Activated naive CD8-positive, alpha-beta T cell treated with anti-CD3 and anti-CD28 coated beads, Interleukin-2, amount 10 ng/mL, durations not matched to agents 7 days and 5 days (primary cell): ENCODE measurements around the gene MKNK2. TPM values are rescaled to one million over a fixed set of nuclear protein-coding genes. Genes with fewer than 3 reads are reported as not detected.

Experiments
- ATAC-seq: fragments of 150-1000 bp; cut with Tn5 transposase; one replicate; pipeline ENCODE4 v1.10.0; 2021; ENCODE audit warnings: low read depth, moderate library complexity
- POLR2A ChIA-PET: fragments of 350-600 bp; sonication (Branson Sonifier 250); formaldehyde crosslinking; loops from one replicate; lab custom pipeline; 2021; ENCODE audit warnings: antibody characterized with exemption; lab: Charles Lee
- DNase-seq: peaks from one replicate; pipeline ENCODE4 v3.0.0; 2021
- H3K27ac Mint-ChIP-seq: one replicate; pipeline ENCODE4 v1.8.0; 2022; ENCODE audit warnings: mild to moderate bottlenecking, mixed read lengths
- H3K27me3 Mint-ChIP-seq: one replicate; pipeline ENCODE4 v1.8.0; 2022; ENCODE audit warnings: mild to moderate bottlenecking, moderate library complexity, mixed read lengths
- H3K36me3 Mint-ChIP-seq: one replicate; pipeline ENCODE4 v1.8.0; 2021; ENCODE audit warnings: mild to moderate bottlenecking, mixed read lengths
- H3K4me1 Mint-ChIP-seq: one replicate; pipeline ENCODE4 v1.8.0; 2021; ENCODE audit warnings: mixed read lengths
- H3K4me3 Mint-ChIP-seq: one replicate; pipeline ENCODE4 v1.8.0; 2022; ENCODE audit warnings: mild to moderate bottlenecking, moderate library complexity, mixed read lengths
- H3K9me3 Mint-ChIP-seq: one replicate; pipeline ENCODE4 v1.8.0; 2021; ENCODE audit warnings: mixed read lengths
- total RNA-seq, 2 experiments: library from RNA; stranded (reverse); gene quantifications; one replicate each; pipeline ENCODE4 v1.2.3, GENCODE V29; 2021

The MKNK2 gene
- total RNA-seq, 2 experiments from 2014 or later, result 319 to 341 TPM

DNA sequence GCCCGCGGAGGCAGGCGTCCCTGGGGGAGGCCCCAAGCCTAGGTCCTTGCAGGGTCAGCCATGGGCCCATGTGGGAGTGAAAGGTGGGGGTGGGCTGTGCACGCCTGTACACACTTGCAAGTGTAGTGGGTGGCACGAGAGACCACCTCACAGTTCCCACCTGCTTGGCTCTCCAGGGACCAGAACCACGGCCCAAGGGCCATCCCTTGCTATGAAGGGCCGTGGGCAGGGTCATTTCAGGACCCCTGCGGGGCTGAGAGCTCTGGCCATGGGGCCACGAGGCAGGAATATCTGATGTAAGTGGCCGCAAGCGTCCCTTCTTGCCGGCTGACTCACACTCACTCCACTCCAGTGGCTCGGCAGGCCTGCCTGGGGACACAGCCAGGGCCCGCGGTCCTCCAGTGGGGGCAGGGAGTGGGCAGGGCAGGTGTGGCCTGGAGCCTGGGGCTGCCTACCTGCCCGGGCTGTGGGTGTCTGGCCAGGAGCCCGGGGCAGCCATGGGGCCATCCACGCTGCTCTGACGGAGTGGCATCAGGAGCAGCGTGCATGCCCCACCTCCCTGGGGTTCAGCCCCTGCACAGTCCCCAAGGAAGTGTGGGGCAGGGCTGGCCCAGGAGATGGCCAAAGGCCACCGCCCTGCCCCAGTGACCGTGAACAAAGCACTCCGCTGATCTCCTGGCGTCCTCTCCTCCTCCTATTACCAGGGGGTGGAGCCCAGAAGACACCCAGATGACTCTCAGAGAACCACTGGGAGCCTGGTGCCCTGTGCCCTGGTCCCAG is 8.6 kb upstream of the MKNK2 start:
- Mint-ChIP-seq H3K4me1 (peaks cover 32% of the 10 kb centered on the region), H3K4me3 (peak overlapping the region; percentile 90), H3K27me3 (no peaks in the 10 kb centered on the region), H3K27ac (peak overlapping the region; percentile 98), H3K36me3 (no peaks in the 10 kb centered on the region), H3K9me3 (no peaks in the 10 kb centered on the region)
- POLR2A ChIA-PET, result interaction anchor here (1.2 to 4.6 kb wide), 4 partner anchors 9 to 24 kb away, joined by 4 to 73 read pairs (median 16); partner anchors contain the start of gene MKNK2
- no peak for ATAC-seq
- DNase-seq, result no peak

DNA sequence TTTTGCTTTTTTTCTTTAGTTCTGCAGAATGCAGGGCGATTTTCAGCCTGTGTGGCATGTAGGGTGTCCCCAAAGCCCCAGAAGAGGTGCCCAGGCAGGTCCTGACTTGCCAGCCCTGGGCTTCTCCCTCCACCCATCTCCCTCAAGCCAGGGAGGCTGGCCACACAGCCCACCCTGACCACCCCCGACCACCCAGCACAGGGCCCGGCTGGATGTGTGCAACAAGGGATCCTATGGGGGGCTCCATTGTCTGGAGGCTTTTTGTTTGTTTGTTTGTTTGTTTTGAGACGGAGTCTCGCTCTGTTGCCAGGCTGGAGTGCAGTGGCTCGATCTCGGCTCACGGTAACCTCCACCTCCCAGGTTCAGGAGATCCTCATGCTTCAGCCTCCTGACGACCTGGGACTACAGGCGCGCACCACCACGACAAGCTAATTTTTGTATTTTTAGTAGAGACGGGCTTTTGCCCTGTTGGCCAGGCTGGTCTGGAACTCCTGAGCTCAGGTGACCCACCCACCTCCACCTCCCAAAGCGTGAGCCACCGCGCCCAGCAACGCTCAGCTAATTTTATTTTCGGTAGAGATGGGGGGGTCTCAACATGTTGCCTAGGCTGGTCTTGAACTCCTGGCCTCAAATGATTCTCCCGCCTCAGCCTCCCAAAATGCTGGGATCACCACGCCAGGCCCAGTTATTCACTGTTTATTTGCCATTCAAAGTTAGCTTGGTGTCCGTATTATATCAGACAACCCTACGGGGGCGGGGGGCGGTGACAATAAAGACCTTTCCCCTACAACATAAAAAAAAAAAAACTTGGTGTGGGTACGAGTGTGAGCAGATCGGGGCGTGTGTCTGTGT is 7.8 kb upstream of the MKNK2 start:
- no peaks in the 10 kb centered on the region for H3K27me3 Mint-ChIP-seq
- no peak for ATAC-seq
- no peaks in the 10 kb centered on the region for H3K36me3 Mint-ChIP-seq
- H3K4me3 Mint-ChIP-seq, result peak overlapping the region; percentile 13
- POLR2A ChIA-PET, result interaction anchor here (1.2 to 1.5 kb wide), 2 partner anchors 9 to 17 kb away, joined by 4 read pairs; no protein-coding TSS in a partner anchor
- no peaks in the 10 kb centered on the region for H3K9me3 Mint-ChIP-seq
- no peak for DNase-seq
- H3K27ac Mint-ChIP-seq, result peak overlapping the region; percentile 87
- peaks cover 33% of the 10 kb centered on the region for H3K4me1 Mint-ChIP-seq

DNA sequence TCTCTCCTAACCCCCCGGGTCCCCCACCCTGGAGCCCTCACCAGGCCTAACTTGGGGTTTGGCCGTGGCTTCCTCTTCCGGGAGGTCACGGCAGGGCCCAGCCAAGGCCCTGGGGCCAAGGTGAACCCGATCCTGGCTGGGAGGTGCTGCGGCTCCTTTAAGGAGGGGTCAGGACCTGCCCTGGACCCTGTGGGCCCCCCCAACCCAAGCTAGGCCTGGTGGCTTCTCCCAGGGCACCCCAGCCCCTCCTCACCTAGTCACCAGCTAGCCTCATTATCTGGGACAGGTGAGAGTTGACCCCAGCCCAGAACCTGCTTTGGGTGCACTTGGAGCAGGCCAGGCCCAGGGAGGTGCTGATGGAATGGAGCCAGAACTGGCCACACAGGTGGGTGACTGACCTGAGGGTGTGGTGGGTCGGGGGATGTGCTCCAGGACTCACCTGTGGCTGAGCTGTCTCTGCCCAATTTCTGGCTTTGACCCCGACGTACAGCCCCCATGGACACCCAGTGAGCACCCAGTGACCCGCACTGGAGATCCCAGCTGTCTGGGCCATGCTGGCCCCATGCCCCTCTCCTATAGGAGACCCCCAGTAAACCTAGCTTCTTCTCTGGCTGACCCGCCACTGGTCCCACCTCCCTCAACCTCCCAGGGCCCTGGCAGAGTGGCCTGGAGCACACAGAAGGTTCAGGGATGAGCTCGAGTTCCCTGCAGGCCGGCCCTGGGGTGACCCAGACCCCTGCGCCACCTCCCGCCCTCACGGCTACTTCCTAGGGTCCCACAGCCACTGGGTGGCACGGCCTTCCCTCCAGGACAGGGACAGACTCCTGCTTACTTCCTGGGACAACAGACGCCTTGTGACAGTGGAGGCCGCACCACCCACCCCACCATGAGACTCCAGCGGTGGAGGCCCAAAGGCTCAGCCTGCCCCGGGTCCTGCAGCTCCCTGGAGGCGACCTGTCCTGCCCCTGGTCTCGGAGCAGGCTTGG is 6.7 kb upstream of the MKNK2 start:
- peak overlapping the region; percentile 87 for H3K27ac Mint-ChIP-seq
- POLR2A ChIA-PET, result interaction anchor here (0.6 to 1.5 kb wide), 3 partner anchors 9 to 16 kb away, joined by 4 to 6 read pairs (median 4); no protein-coding TSS in a partner anchor

DNA sequence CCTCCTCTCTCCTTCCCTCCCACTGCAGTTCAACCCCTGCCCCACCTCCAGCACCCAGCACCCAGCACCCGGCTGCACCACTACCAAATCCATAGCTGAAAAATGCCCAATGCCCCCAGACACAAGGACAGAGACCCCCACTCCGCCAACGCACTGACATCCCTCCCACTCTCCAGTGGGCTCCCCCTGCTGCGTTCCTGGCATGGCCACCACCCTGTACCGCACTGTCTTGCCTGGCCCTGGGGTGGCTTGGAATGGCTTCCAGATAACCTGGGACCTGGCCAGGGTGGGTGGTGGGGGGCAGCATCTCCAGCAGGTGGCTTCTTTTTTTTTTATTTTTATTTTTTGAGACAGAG is 5.8 kb upstream of the MKNK2 start:
- POLR2A ChIA-PET, result interaction anchor here (0.7 kb wide), 1 partner anchor 28 kb away, joined by 5 read pairs; no protein-coding TSS in a partner anchor
- ATAC-seq (no peak), DNase-seq (no peak)
- H3K9me3 Mint-ChIP-seq, result no peaks in the 10 kb centered on the region
- peak overlapping the region; percentile 79 for H3K4me3 Mint-ChIP-seq
- H3K27me3 Mint-ChIP-seq, result no peaks in the 10 kb centered on the region
- peaks cover 32% of the 10 kb centered on the region for H3K4me1 Mint-ChIP-seq
- H3K27ac Mint-ChIP-seq, result peak overlapping the region; percentile 87
- no peaks in the 10 kb centered on the region for H3K36me3 Mint-ChIP-seq

More for the DNA sequence above, 6.7 kb upstream of the MKNK2 start:
- H3K4me1 Mint-ChIP-seq, result peaks cover 33% of the 10 kb centered on the region
- DNase-seq, result no peak
- no peak for ATAC-seq
- H3K36me3 Mint-ChIP-seq, result no peaks in the 10 kb centered on the region
- no peaks in the 10 kb centered on the region for H3K27me3 Mint-ChIP-seq
- H3K4me3 Mint-ChIP-seq, result peak overlapping the region; percentile 79
- H3K9me3 Mint-ChIP-seq, result no peaks in the 10 kb centered on the region

DNA sequence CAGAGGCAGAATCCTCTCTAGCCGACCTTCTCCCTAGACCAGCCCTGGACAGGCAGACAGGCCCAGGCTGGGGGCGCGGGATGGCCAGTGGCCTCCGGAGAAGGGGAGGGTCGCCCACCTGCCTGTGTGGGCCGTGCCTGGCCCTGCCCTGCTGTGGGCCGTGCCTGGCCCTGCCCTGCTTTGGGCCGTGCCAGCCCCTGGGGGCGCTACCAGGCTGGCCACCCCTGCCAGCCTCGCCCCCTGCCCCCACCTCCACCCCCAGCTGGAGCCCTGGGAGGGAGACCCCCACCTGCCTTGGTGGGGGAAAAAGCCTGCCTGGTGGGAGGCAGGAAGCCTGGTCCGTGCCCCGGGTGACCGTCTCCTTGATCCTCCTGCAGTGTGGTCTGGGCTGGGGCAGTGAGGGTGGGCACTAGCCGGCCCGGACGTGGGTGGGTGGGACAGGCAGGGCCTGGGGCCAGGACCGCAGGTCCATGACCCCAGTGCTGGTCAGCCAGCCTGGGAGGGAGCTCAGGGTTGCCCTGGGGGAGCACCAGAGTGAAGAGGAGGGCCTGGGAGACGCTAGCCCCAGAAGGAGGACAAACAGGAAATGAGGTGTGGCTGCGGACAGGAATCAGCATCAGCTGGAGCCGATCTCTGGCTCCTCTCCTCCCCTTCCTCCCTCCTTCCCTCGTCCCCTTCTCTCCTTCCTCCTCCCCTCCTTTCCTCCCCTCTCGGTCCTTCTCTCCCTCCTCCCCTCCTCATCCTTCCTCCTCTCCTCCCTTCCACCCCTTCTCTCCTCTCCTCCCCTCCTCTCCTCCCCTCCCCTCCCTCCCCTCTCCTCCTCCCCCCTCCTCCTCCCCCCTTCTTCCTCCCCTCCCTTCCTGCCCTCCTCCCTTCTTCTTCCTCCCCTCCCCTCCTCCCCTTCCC is 5.1 kb upstream of the MKNK2 start:
- H3K4me1 Mint-ChIP-seq, result peaks cover 35% of the 10 kb centered on the region
- H3K36me3 Mint-ChIP-seq, result no peaks in the 10 kb centered on the region
- no peak for DNase-seq
- H3K9me3 Mint-ChIP-seq, result no peaks in the 10 kb centered on the region
- H3K27ac Mint-ChIP-seq, result peak overlapping the region; percentile 94
- no peak for ATAC-seq
- POLR2A ChIA-PET, result interaction anchor here (0.7 to 0.8 kb wide), 3 partner anchors 9 to 33 kb away, joined by 3 to 5 read pairs (median 4); no protein-coding TSS in a partner anchor
- H3K4me3 Mint-ChIP-seq, result peak overlapping the region; percentile 79
- H3K27me3 Mint-ChIP-seq, result no peaks in the 10 kb centered on the region

DNA sequence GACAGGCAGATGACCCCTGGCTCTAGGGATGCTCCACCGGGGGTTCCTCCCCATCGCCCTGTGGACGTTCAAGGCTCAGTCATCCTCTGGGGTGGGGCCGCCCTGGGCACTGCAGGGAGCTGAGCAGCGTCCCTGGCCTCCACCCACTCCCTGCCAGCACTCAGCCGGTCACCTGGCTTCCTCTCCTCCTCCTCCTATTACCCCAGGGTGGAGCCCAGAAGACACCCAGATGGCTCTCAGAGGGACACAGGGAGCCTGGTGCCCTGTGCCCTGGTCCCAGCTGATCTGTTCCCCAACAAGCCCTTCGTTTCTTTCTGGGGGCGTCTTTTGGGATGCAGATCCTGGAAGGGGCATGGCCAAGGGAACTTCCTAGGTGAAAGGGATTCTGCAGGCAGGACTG is 3.7 kb upstream of the MKNK2 start:
- no peaks in the 10 kb centered on the region for H3K9me3 Mint-ChIP-seq
- POLR2A ChIA-PET, result no interaction called here
- DNase-seq, result no peak
- no peak for ATAC-seq
- peak overlapping the region; percentile 79 for H3K27ac Mint-ChIP-seq
- H3K36me3 Mint-ChIP-seq, result peaks cover 3% of the 10 kb centered on the region
- H3K27me3 Mint-ChIP-seq, result no peaks in the 10 kb centered on the region
- peak overlapping the region; percentile 21 for H3K4me3 Mint-ChIP-seq
- H3K4me1 Mint-ChIP-seq, result peaks cover 31% of the 10 kb centered on the region

DNA sequence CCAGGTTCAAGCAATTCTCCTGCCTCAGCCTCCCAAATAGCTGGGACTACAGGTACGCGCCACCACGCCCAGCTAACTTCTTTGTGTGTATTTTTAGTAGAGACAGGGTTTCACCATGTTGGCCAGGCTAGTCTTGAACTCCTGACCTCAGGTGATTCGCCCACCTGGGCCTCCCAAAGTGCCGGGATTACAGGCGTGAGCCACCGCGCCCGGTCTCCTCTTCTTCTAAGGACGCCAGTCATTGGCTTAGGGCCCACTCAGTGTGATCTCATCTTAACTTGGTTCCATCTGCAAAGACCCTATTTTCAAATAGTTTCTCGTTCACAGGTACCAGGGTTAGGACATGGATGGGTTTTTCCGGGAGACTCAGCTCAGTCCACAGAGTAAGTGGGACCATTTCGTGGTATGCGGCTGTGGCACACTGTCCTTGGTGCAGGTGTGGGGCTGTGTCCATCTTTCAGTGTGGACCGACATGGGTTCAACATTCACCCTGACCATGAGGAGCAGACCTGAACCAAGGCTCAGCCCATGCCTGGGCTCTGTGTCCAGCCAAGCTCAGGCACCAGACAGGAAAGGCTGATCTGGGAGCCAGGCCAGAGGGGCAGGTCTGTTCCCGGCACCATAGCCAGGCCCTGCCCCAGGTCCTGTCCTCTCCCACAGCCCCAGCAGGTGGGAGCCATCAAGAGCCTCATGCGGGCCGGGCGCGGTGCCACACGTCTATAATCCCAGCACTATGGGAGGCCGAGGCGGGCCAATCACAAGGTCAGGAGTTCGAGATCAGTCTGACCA is 2.8 kb upstream of the MKNK2 start:
- ATAC-seq (no peak), DNase-seq (no peak)
- no peaks in the 10 kb centered on the region for H3K9me3 Mint-ChIP-seq
- peaks cover 32% of the 10 kb centered on the region for H3K4me1 Mint-ChIP-seq
- no peaks in the 10 kb centered on the region for H3K27me3 Mint-ChIP-seq
- no peak overlapping the region for H3K4me3 Mint-ChIP-seq
- POLR2A ChIA-PET, result interaction anchor here (2.8 to 5.2 kb wide), 3 partner anchors 8 to 30 kb away, joined by 48 to 73 read pairs (median 56); no protein-coding TSS in a partner anchor
- peaks cover 7% of the 10 kb centered on the region for H3K36me3 Mint-ChIP-seq
- peak overlapping the region; percentile 96 for H3K27ac Mint-ChIP-seq

DNA sequence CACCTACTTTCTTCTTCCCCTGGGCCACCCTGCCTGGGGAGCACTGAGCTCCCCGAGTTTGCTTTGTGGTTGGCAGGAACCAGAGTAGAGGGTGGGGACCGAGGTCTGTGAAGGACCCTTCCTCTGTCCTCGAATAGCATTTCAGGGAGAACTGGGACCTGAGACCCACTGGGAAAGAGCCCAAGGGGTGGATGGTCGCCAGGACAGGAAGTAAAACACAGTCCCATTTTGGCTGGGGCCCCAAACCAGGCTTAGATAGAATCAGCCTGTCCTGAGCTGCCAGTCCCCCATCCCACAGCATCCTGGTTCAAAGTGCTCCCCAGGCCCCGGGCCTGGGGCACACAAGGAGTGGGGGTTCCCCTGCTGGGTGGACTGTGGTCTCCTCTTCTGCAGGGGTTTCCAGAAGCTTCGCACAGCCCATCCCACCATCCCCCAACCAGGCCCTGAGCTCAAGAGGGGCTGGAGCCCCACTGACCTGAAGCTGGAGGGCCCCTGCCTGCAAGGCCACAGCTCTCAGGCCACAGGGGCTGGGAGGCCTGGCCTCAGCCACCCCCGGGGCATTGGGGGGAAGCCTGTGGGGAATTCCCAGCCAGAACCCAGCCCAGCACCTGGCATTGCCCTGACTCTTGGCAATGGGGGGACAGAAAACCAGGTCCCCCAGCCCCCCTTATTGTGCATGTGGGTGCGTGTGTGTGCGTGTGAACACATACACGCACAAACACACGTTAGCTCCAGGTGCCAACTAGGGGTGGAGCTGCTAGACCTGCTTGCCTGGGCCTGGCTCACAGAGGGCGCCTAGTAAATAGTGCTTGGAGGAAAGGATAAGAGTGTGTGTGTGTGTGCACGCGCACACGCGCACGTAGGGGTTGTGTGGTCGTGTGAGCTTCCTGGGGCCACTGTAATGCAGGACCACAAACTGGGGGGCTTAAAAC is 995 bp upstream of the MKNK2 start:
- Mint-ChIP-seq H3K4me1 (peaks cover 34% of the 10 kb centered on the region), H3K9me3 (no peaks in the 10 kb centered on the region), H3K27ac (peak overlapping the region; percentile 96), H3K4me3 (peak overlapping the region; percentile 80), H3K36me3 (peaks cover 7% of the 10 kb centered on the region), H3K27me3 (no peaks in the 10 kb centered on the region)
- ATAC-seq (peak; percentile 16), DNase-seq (peak; percentile 66)
- POLR2A ChIA-PET, result interaction anchor here (0.5 to 5.2 kb wide), 25 partner anchors 10 to 1453 kb away, joined by 3 to 73 read pairs (median 5); partner anchors contain the start of genes ABHD17A, GADD45B and MOB3A

DNA sequence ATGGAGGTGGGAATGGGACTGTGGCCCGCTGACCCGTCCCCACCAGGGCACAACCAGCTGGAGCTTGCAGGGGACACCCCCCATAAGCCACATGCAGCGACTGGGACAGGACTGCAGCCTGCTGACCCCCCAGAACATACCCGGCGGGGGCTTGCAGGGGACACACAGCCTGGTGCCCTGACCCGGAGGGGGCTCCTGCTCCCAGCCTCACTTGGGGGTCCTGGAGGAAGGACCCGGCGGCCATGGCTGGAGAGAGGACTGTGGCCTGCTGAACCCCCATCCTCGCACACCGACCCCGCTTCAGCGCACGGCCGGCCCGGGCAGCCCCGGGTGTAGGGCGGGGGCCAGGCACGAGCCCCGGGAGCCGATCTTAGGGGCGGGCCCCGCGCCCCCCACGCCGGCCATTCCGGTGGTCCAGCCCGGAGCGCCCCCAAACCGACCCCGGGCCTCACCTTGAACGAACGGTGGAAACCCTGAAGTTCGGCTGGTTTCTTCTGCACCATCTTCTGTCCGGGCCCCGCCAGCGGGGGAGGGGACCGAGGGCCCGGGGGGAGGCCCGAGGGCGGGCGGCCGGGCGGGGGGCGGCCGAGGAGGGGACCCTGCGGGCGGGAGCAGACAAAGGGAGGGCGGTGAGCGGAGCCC is 574 bp downstream of the MKNK2 start:
- peaks cover 7% of the 10 kb centered on the region for H3K36me3 Mint-ChIP-seq
- POLR2A ChIA-PET, result interaction anchor here (0.6 to 5.2 kb wide), 12 partner anchors 8 to 107 kb away, joined by 3 to 73 read pairs (median 4); no protein-coding TSS in a partner anchor
- DNase-seq, result peak; percentile 67
- H3K27me3 Mint-ChIP-seq, result no peaks in the 10 kb centered on the region
- H3K27ac Mint-ChIP-seq, result peak overlapping the region; percentile 77
- no peaks in the 10 kb centered on the region for H3K9me3 Mint-ChIP-seq
- peaks cover 26% of the 10 kb centered on the region for H3K4me1 Mint-ChIP-seq
- peak overlapping the region; percentile 91 for H3K4me3 Mint-ChIP-seq
- peak; percentile 6 for ATAC-seq
